ENCODE data around the gene TENT5C.

TENT5C gene

DNA sequence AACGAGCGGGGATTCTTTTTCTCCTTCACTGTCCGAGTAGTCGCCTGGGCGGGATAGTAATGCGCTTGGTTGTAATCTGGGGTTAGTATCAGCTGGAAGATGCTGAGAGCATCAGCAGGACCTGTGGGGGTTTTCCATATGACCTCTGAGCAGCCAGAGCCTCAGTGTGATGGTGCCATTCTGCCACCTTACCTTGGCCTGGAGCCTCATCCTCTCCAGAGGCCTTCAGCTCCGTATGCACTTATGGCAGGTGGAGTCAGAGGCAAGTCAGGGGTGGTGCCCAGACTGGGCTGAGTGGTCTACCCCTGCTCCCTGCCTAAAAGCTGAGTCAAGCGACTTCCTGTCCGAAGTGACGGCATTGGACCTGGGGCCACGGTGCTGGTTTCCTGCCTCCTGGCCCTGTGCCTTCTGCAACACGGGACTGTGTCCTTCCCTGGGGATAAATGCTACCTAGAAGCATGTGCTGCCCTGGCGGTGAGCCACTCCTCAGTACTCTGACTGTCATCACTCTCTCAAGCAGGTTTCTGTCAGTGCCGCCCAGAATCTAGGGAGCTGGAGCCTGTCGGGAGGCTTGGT lies 24.7 kb downstream of the TENT5C start:
- H3K36me3 ChIP-seq = no peaks in the 10 kb centered on the region
- no peaks in the 10 kb centered on the region for H3K9me3 ChIP-seq
- TF ChIP-seq, protein P1, sequence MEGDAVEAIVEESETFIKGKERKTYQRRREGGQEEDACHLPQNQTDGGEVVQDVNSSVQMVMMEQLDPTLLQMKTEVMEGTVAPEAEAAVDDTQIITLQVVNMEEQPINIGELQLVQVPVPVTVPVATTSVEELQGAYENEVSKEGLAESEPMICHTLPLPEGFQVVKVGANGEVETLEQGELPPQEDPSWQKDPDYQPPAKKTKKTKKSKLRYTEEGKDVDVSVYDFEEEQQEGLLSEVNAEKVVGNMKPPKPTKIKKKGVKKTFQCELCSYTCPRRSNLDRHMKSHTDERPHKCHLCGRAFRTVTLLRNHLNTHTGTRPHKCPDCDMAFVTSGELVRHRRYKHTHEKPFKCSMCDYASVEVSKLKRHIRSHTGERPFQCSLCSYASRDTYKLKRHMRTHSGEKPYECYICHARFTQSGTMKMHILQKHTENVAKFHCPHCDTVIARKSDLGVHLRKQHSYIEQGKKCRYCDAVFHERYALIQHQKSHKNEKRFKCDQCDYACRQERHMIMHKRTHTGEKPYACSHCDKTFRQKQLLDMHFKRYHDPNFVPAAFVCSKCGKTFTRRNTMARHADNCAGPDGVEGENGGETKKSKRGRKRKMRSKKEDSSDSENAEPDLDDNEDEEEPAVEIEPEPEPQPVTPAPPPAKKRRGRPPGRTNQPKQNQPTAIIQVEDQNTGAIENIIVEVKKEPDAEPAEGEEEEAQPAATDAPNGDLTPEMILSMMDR (IDR thresholded peaks at IDR 0.05; ENCODE audit: low read depth, low read length) = no peak
- H3K4me3 ChIP-seq (ENCODE audit: low read depth, low read length) = no peak overlapping the region
- H3K27me3 ChIP-seq = peaks cover 28% of the 10 kb centered on the region
- H3K4me1 ChIP-seq = no peaks in the 10 kb centered on the region
- DNase-seq = no peak

DNA sequence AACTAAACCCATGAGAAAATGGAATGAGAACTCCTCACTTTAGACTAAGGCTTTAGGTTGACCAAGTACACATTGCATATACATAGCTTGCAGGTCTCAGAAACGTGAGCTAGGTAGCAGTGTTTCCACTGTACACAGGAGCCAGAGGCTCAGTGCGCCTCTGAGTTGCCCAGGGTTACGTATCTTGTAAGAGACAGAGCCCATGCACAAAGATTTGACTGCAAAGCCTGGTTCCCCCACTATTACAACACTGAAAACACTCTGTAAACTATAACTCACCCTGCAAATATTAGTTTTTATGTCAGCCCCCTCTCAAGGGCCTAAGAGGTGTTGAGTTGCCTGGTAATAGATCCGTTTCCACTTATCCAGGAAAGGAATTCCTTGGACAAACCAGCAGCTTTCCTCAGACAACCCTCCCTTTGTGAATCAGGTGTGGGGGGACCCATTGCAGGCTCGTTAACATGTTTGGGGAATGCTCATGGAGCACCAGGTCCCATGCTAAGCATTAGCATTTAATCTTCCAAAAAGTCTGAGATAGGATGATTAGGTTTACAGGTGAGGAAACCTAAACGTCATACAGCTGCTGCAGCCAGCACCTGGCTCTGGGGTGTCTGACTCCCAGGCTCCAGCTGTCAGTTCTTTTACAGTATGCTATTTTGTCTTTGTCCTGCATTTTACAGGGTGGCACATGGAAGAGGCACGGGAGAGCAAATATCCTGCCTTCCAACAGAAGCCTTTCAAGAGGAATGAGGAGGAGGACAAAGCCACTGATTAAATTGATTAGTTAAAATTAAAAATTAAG lies 25.7 kb downstream of the TENT5C start:
- TF ChIP-seq, protein P1 (IDR thresholded peaks at IDR 0.05; ENCODE audit: low read depth, low read length) = no peak
- H3K4me1 ChIP-seq = no peaks in the 10 kb centered on the region
- no peaks in the 10 kb centered on the region for H3K9me3 ChIP-seq
- no peak overlapping the region for H3K4me3 ChIP-seq (ENCODE audit: low read depth, low read length)
- peaks cover 17% of the 10 kb centered on the region for H3K27me3 ChIP-seq
- no peaks in the 10 kb centered on the region for H3K36me3 ChIP-seq
- no peak for DNase-seq

DNA sequence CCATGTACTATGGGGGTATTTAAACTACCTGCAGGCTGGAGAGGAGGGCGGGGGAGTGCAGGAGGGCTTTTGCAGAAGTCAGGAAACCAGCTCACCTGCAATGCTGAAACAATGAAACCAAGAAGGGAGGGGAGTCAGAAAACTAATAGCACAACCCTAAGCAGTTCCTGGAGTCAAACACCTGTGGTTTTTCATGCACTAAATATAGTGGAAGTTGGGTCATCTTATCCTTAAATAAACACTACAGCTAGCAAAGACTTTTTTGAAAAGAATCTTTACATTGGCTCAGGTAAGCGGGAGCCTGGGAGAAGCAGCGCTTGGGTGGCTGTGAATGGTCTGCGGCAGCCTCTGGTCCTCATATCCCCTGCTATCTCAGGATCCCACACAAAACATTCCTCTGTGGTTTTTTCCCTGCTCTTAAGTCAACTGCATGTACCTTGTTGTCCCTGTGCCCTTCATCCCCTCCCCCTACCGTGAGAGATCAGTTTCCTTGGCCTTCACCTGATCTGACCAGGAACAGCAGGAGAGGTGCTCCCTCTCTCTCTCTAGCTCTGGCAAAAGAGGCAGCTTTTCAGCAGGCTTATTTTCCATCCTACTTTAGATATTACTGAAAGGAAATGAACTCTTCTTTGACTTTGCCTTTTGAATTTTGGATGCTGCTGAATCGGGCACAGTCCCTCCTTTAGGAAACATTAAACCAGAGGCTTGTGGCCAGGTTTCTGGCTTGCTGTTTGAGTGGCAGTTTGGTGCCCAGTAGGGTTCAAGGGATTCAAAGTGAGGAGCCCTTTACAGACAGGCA lies 26.6 kb downstream of the TENT5C start:
- Histone ChIP-seq H3K4me1 (no peaks in the 10 kb centered on the region), H3K36me3 (no peaks in the 10 kb centered on the region), H3K4me3 (ENCODE audit: low read depth, low read length) (no peak overlapping the region), H3K9me3 (no peaks in the 10 kb centered on the region), H3K27me3 (peaks cover 8% of the 10 kb centered on the region)
- TF ChIP-seq, protein P1 (IDR thresholded peaks at IDR 0.05; ENCODE audit: low read depth, low read length) = no peak
- DNase-seq = no peak

DNA sequence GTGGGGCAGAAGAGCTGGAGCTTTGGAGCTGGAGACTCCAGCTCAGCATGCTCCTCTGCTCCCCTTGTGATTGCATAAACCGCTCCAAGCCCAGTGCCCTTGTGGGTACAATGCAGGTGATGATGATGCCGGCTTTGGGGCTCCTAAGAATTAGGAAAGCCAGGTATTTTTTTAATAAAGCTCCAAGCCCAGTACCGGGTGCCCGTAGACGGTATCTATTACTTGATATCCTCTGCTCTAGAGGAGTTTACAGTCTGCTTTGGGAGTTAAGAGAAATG lies 27.2 kb downstream of the TENT5C start:
- TF ChIP-seq, protein P1 (IDR thresholded peaks at IDR 0.05; ENCODE audit: low read depth, low read length) = no peak
- Histone ChIP-seq H3K4me1 (no peaks in the 10 kb centered on the region), H3K36me3 (no peaks in the 10 kb centered on the region), H3K27me3 (peaks cover 6% of the 10 kb centered on the region), H3K9me3 (no peaks in the 10 kb centered on the region), H3K4me3 (ENCODE audit: low read depth, low read length) (no peak overlapping the region)
- DNase-seq = no peak

DNA sequence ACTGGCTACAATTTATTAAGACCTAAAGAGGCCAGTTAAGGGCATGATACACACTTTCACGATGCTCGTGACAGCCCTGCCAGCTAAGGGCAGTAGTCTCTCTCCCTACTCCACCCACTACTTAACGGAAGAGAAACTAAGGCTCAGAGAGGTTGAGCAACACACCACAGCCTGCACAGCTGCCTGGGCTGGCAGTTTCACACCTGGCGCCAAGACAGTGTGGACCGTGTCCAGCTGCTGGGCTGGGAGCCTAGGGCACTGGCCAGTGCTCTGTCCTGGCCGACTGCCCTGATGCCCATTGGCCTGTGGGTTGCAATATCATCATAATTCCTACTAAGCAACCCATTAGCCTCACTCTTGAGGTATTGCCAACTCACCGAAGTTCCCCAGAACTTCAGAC lies 27.6 kb downstream of the TENT5C start:
- Histone ChIP-seq H3K9me3 (no peaks in the 10 kb centered on the region), H3K4me3 (ENCODE audit: low read depth, low read length) (no peak overlapping the region), H3K4me1 (no peaks in the 10 kb centered on the region), H3K27me3 (peaks cover 6% of the 10 kb centered on the region), H3K36me3 (no peaks in the 10 kb centered on the region)
- TF ChIP-seq, protein P1 (IDR thresholded peaks at IDR 0.05; ENCODE audit: low read depth, low read length) = no peak
- no peak for DNase-seq

DNA sequence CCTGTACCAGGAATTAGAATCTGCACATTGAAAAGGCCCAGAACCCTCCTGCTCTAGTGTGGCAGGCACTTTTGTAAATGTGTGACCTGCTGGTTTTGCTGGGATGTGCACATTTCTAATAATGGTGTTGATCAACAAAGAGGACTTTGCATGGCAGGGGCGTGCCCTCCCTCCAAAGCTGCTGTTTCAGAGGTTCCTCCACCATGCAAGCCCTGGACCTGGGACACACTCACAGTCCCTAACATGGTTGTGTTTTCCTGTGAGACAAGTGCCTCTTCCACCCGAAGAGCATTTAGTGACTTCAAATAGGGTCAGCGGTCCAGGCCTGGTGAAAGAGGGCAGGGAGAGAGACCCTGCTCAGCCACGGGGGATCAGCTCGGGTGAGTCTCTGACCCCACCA lies 28.1 kb downstream of the TENT5C start:
- no peak for DNase-seq
- Histone ChIP-seq H3K9me3 (no peaks in the 10 kb centered on the region), H3K4me3 (ENCODE audit: low read depth, low read length) (no peak overlapping the region), H3K36me3 (no peaks in the 10 kb centered on the region), H3K4me1 (no peaks in the 10 kb centered on the region), H3K27me3 (peaks cover 6% of the 10 kb centered on the region)
- TF ChIP-seq, protein P1 (IDR thresholded peaks at IDR 0.05; ENCODE audit: low read depth, low read length) = no peak

Data from BE2C (cell line).